ENCODE measurements around the gene DDX59.
"Not testable (repeated sequence)": the region's sequence is repeated elsewhere in the genome, so short reads cannot be mapped to it uniquely, and the experiment has no call there.

The DDX59 gene

DNA sequence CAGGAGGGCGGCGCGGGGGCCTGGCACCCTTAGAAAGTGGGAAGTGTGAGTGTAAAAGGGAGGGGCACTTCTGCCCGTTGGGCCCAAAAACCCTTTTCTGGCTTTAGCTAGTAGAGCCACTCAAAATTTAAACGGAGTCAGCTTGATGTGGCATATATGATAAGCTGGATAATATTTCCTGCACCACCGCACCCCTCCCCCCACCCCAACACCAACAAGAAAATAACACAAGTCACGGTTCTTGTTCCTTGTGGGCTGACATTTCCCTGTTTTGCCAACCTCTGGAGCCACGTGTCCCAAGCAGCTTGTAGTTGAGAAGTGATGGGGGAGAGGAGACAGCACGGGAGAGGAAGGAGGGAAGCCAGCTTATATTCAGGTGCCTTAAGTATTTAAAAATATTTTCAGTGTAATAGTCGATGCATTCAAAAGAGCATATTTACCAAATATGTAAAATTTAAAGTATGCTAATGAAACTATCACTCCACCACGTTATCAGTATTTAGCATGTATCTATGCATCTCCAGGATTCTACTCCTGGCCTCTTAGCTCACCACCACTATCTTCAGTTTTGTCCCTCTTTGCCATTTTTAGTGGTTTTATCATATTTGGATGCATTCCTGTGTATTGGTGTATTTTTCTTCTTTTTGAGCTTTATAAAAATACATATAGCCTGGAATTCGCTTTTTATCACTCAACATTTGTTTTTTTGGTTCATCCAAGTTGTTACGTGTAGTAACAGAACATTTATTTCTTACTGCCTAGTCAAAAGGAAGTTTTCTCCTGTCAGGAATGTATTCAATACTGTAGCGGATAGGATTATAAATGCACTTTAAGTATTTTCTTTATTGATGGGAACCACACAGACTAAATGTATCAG, 773 bp upstream of the DDX59 start:
- no peak for DNase-seq

DNA sequence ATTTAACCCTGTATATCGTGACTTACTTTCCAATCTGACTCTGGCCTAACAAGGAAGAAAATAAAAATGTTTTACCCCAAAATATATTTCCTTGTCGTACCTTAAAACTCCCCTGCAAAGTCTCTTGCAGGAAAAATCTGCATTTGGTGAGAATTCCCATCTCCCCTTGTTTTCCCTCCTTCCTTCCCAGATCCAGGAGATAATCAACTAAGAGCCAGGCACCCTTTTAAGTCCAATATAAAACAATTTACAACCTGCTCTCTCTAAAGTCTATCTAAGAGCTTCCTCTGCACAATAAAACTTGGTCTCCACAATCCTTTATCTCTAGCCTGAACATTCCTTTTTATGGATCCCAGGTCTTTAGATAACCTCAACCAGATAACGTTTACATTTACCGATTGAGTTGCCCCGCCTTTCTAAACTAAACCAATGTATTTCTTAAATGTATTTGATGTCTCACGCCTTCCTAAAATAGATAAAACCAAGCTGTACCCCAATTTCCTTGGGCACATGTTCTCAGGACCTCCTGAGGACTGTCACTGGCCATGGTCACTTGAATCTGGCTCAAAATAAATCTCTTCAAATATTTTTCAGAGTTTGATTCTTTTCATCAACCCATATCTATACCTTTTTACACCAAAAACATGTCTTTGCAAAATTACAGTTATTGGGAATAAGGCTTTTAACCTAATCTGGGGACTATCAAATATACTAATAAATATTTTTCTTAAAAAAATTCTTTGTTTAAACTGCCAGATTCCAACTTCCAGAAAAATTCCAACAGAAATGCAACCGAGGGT, 993 bp downstream of the DDX59 start:
- DNase-seq, result no peak

DNA sequence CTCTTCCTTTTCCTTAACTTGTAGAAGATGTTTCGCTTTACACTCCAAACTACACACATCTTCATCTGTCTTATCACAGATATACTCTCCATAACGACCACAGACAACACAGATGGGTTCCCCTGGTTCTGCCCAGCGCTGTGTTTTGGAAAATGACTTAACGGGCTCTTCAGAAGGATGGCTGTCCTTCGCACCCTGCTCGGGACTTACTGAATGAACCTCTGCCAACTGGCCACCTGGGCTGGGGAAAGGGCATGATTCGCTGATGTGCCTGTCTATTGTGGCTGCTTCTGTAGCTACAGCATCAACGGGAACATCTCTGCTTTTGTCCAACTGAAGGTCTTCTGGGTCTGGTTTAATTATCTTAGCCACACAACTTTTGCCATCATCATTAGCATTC, 3.4 kb downstream of the DDX59 start:
- no peak for DNase-seq

DNA sequence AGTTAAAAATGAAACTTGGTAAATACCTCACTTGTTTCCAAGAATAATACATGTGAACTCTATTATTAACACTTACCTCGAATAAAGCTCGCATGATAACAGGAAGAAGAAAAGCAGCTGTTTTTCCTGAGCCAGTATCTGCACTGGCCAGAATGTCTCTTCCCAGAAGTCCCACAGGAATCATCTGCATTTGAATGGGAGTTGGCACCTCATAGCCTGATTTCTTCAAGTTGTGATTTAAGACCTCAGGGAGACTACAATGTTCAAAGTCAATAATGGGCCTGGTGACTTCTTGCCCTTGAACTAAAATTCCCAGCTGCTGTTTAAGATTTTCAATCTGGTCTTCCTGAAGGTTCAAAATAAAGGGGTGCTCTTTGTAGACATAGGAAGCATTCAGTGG, 3.8 kb downstream of the DDX59 start:
- DNase-seq, result no peak

DNA sequence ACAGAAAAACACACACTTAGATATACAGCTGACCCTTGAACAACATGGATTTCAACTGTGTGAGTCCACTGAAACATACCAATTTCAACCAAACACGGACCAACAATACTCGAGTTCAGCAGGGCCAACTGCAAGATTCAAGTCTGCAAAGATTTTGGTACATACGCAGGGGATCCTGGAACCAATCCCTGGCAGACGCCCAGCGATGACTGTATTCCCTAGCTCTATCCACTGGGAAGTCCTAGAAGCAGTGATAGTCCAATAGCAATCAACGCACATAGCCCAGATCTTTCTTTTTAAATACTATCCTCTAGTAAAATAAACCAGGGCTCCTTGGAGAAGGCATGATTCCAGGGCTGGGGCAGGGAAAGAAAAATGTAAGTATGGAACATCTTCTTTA, 9.0 kb downstream of the DDX59 start:
- no peak for DNase-seq

DNA sequence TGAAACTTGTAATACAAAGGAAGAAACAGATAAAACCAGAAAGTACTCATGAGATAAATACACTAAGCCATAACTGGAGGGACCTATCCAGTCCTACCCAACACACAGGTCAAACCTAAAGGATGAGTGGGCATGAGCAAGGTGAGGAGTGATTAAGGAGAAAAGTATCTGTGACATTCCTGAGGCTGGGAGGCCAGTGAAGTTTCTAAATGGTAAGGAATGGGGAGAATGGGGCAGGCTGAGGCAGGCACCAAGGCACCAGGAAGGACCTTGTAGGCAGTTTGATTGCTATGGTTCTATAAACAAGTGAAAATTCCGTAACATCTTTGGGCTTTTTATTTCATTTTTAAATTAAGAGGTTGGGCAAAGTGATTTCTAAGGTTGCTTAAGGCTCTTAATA, 10.4 kb downstream of the DDX59 start:
- DNase-seq, result no peak

DNA sequence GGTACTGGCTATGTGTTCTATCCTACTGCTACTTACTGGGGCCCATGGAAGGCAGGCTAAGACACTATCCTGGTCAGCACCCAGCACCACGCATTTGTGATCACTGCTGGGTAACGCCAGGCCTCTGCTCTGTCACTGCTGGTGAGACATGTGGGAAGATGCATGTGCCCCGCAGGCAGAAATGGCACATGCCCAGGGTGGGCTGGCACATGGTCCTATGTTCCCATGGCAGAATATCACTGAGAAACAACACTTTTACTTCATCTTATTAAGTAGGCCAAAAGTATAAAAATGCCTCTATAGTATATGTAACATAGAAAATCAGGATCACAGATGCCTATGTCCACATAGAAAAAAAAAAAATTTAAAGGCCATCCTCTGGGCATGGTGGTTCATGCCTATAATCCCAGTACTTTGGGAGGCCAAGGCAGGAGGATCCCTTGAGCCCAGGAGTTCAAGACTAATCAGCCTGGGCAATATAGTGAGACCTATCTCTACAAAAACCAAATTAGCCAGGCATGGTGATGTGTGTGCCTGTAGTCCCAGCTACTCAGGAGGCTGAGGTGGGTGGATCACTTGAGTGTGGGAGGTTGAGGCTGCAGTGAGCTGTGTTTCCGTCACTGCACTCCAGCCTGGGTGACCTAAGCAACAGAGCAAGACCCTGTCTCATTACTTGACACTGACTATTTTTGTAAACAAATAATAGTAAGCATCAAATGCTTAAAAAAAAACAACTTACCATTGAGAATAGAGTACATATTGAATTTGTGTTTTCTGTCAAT, 11.5 kb downstream of the DDX59 start:
- no peak for DNase-seq

GRCh38 chr1:200654660-200655059, 15.0 kb downstream of the DDX59 start:
- DNase-seq, result no peak

DNA sequence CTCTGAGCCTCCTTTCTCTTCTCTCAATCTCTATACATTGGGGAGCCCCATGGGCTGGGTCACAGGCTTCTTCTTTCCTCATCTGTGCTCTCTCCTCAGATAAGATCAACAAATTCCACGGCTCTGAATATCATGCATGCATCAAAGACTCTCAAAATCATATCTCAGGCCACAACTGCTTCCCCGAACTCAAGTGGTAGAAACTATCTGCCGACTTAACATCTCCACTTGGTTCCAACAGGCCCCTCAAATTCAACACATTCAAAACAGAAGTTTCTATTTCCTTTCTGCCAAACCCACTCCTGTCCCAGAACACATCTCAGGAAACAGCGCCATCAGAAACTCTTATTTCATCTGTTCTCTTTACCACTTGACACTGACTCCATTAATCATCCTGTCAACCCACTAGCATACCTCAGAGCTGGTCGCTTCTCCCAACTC, 16.7 kb downstream of the DDX59 start:
- DNase-seq, result no peak

GRCh38 chr1:200652378-200652777, 17.3 kb downstream of the DDX59 start:
- DNase-seq, result no peak

GRCh38 chr1:200646515-200646914, 23.2 kb downstream of the DDX59 start:
- no peak for DNase-seq

- DNase-seq, result no peak
Observed at GRCh38 chr1:200644021-200644420, 25.7 kb downstream of the DDX59 start.

- DNase-seq, result no peak
Observed at GRCh38 chr1:200642481-200642880, 27.2 kb downstream of the DDX59 start.

DNA sequence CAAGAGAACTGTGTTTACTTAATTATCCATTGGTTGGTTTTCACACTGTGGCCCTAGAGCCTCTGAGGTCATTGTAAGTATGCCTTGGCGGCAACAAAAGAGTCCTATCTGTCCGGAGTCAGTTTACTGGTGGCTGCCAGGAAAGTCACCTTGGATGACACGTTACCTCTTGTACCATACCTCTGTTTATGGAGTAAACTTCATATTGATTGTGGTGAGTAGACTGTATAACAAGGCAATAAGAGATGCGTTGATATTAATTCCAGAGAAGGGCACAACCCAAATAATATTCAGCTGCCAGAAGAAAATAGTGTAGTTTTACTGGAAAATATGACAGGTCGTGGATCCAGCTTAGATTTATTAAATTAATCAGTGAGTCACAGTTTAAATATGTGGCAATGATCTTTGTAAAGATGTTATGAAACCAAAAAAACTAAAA, 28.7 kb downstream of the DDX59 start:
- no peak for DNase-seq

GRCh38 chr1:200640373-200640962, 29.2 kb downstream of the DDX59 start:
- DNase-seq, result no peak

GRCh38 chr1:200638073-200638472, 31.6 kb downstream of the DDX59 start:
- DNase-seq, result no peak

DNA sequence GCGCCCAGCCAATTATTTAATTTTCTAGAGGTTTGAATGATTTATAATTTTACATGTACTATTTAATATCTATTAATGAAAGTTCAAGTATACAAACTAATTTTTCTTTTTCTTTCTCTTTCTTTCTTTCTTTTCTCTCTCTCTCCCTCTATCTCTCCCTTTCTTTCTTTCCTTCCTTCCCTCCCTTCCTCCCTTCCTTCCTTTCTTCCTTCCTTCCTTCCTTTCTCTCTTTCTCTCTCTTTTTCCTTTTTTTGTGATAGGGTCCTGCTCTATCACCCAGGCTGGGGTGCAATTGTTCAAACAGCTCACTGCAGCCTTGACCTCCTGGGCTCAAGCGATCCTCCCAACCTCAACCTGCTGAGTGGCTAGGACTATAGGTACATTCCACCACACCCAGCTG, 33.0 kb downstream of the DDX59 start:
- no peak for DNase-seq

- no peak for DNase-seq
Observed at GRCh38 chr1:200634261-200635122, 35.2 kb downstream of the DDX59 start.

GRCh38 chr1:200631375-200631774, 38.3 kb downstream of the DDX59 start:
- DNase-seq, result no peak

GRCh38 chr1:200630515-200630899, 39.2 kb downstream of the DDX59 start:
- not testable (repeated sequence) for DNase-seq

- DNase-seq, result no peak
Observed at GRCh38 chr1:200629876-200630514, 39.7 kb downstream of the DDX59 start.
